NOMO-1 treated with DMSO at 0.1 percent for 48 hours (cell line): ENCODE results near the gene KMT2E.
A peak's percentile ranks its signal among the peaks of the same experiment; 100 is the strongest.
"Not testable (repeated sequence)": the region's sequence is repeated elsewhere in the genome, so short reads cannot be mapped to it uniquely, and the experiment has no call there.

Experiments used
- DNase-seq: peaks from one replicate; lab custom pipeline; 2025; ENCODE audit not compliant: unreplicated experiment; lab: John Stamatoyannopoulos, UW

Gene KMT2E, protein sequence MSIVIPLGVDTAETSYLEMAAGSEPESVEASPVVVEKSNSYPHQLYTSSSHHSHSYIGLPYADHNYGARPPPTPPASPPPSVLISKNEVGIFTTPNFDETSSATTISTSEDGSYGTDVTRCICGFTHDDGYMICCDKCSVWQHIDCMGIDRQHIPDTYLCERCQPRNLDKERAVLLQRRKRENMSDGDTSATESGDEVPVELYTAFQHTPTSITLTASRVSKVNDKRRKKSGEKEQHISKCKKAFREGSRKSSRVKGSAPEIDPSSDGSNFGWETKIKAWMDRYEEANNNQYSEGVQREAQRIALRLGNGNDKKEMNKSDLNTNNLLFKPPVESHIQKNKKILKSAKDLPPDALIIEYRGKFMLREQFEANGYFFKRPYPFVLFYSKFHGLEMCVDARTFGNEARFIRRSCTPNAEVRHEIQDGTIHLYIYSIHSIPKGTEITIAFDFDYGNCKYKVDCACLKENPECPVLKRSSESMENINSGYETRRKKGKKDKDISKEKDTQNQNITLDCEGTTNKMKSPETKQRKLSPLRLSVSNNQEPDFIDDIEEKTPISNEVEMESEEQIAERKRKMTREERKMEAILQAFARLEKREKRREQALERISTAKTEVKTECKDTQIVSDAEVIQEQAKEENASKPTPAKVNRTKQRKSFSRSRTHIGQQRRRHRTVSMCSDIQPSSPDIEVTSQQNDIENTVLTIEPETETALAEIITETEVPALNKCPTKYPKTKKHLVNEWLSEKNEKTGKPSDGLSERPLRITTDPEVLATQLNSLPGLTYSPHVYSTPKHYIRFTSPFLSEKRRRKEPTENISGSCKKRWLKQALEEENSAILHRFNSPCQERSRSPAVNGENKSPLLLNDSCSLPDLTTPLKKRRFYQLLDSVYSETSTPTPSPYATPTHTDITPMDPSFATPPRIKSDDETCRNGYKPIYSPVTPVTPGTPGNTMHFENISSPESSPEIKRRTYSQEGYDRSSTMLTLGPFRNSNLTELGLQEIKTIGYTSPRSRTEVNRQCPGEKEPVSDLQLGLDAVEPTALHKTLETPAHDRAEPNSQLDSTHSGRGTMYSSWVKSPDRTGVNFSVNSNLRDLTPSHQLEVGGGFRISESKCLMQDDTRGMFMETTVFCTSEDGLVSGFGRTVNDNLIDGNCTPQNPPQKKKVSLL (N-terminal part only)

DNA sequence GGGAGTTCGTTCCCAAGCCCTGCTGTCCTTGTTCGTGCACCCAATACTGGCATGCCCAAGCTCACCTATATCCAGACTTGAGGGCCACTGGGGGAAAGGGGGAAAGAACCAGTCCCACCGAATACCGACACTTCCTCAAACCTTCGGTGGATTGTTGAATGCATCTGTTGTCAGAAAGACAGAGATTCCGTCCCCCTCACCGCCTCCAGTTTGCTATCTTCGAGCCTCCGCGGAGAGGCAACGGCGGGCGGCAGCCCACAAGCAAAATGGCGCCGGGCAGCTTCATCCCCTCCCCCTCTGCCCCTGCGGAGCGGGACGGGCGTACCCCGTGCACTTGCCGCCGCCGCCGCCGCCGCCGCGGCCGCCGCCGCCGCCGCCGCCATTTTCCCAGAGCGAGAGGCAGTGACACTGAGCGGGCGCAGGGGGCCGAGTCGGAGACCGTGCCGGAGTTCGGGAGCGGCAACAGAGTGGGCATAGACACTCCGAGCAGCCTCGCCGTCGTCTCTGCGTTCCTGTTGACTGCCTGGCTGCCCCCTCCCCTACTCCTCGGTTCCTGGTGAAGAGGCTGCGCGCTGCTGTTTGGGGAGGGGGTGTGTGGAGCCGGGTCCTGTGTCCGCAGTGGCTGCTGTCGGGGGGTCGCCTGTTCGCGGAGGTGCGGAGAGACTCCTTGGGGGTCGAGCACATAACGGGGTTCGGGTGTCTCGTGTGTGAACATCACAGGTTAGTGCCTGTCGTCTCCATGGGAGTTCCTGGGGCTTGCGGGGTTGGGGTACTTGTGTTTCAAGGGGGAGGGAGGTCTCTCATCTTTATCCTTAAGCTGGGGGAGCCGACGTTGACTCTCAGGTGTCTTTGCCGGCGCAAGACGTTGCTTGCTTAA lies at the start of gene KMT2E:
KMT2E (plus strand) TSS at position 390 of the 877 bp plus-strand sequence. CDS start 26,748 bp downstream, outside the sequence.
- peak; percentile 60 for DNase-seq

DNA sequence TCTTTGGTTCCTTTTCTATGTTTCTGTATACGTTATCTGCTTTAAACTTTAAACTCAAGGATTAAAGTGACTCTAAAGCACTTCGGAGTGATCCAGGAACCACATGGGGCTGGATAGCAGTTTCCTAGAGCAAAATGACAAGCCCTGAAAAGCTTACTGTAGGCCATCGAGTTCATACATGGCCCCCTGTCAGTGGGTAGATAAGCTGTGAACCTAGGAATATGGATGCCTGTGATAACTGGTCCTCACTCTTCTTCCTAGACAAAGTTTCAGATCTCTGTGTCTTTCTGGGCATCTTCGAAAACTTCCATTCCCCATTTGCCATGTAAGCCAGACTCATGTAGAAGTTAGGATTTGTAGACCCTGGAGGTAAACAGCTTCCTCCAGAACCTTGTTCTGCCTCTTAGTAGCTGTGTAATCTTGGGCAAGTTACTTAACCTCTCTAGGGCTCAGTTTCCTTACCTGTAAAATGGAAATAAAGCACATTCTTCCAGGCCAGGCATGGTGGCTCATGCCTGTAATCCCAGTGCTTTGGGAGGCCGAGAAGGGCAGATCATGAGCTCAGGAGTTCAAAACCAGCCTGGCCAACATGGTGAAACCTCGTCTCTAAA lies 49.3 kb upstream of the KMT2E start:
- DNase-seq: no peak

DNA sequence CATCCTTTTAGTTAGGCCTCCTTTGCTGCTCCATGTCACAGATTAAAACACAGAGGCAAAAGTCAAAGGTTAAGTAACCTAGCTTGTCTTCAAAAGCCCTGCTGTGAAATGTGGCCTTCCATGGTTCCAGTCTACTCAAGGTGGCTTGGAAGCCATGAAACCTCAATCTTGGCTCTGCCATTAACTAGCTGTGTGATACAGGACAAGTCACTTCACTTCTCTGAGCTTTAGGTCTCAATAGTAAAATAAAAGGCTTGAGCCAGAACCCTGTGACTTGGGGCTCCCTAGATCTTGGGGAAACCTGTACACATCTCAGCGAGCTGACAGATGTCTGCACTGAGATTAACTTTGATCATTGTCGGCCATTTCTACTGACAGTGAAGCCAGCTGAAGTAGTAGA lies 48.0 kb upstream of the KMT2E start:
- DNase-seq: no peak

DNA sequence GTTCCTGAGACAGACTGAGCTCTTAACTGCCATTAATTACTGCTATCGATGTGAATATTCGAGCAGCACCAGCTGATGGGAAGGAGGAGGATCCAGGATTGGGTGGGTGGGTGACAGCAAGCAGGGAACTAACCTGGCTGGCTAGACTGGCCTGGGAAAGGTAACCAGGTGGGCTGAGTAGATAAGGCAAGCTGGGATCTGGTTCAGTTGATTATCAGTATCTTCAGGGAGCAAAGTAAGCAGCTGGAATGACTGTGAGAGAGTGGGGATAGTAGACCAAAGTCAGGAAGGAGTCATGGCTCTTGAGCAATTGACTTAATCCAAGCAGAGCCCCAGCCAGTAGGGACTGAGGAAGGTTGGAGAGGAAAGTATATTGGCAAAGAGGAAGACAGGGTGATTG lies 46.9 kb upstream of the KMT2E start:
- DNase-seq: no peak

DNA sequence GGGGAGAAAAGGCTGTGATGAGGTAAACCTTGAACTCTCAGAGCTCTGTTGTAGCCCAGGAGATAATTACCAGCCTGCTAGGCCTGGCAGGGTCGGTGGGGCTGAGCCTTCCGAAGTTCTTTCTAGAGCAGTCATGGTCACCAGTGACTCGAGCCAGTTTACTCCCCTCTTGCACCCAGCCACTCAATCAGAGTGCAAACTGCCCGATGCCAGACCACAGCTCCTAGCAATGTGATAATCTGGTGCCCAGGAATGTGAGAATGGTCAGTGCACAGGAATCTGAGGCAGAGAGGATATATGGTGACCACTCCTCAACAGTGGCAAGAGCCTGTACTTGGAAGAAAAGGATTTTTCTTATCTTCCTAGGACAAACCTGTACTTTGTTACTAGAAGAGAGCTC lies 46.4 kb upstream of the KMT2E start:
- no peak for DNase-seq

DNA sequence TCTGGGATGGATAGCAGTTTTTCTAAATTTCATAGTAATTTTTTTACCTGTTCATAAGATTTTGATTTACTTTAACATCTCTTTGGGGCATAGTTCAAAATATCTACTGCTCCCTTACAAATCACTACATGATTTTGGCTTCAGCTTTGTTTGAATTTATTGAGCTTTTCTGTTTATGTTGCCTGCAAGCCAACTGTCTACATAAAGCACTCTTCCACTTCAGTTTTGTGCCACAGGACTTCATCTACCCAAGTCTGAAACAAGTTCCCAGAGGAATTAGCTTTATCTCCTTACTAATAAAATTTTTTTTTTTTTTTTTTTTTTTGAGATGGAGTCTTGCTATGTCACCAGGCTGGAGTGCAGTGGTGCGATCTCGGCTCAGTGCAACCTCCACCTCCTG lies 45.4 kb upstream of the KMT2E start:
- DNase-seq: no peak

DNA sequence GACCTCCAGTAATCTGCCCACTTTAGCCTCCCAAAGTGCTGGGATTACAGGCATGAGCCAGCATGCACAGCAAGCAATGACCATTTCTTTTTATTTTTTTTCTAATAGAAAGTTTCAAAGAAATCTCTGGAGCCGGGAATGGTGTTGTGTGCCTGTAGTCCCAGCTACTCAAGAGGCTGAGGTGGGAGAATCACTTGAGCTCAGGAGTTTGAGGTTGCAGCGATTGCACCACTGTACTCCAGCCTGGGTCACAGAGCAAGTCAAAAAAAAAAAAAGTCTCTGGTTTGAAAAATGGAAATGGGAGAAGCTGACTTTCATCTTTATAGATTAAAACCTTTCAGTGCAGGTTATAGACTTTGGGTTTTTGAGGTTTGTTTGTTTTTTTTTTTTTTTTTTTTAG lies 44.8 kb upstream of the KMT2E start:
- DNase-seq: no peak

DNA sequence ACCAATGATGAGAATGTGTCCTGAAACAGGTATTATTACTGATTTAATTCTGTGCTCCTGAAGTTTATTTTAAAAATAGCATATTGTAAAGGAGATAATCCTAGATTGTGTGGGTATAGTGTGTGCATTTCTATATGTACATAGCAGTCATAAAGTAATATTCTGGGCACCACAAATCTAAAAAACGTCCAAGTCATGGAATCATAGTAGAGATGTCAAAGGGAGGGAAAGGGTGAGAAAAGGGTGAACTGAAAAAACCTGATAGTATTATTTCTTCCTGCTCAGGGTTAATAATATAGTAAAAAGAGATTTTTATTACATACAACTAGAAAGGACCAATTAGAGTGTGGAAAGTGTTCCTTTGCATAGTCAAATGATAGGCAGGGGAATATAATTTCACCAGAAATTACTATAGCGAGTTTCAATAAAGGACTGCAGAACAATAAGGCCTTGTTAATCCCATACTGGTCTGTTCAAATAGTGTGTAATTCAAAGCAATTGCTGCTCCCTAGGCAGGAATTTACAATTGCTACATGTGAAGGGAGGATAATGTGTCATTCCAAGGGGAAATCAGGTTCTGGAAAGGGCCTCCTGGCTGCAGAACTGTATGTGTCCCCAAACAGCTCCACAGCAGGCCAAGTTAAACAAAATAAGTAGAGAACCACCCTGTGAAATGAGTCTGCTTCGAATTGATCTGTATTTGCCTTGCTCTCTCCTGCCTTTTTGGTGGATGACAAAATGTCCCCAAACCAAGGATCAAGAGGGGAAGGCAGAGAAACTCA lies 42.5 kb upstream of the KMT2E start:
- no peak for DNase-seq

DNA sequence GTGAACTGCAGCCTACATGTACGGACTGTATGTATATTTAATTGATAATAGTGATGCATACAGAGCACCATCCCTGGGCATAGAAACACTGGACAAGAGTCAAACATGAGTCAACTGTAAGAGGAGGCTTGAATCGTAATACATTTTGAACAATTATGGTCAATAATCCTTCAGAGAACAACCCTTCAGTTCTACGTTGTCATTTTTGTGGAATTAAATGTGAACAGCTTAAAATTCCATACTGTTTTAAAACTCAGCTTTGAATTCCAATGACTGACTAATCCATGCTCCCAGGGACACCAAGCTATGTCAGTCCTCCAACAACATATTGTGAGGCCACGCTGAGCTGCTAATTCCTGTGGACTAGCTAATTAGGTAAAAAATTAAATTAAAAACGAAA lies 41.5 kb upstream of the KMT2E start:
- DNase-seq: no peak

DNA sequence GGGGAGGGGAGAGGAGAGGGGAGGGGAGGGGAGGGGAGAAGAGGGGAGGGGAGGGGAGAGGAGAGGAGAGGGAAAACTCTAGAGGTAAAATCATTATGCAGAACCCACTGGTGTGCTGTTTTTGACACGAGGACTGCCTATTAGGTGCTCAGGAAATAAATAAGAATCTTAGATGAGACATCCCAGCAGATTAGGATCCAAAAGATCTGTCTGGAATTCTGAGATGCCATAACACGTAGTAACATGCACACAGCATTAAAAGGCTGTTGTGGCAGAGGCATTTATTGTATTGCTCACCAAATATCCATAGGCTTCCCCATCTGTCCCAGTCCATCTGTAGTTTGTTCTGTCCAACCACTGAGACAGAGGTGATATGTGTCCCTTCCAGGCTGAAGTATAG lies 40.8 kb upstream of the KMT2E start:
- no peak for DNase-seq

DNA sequence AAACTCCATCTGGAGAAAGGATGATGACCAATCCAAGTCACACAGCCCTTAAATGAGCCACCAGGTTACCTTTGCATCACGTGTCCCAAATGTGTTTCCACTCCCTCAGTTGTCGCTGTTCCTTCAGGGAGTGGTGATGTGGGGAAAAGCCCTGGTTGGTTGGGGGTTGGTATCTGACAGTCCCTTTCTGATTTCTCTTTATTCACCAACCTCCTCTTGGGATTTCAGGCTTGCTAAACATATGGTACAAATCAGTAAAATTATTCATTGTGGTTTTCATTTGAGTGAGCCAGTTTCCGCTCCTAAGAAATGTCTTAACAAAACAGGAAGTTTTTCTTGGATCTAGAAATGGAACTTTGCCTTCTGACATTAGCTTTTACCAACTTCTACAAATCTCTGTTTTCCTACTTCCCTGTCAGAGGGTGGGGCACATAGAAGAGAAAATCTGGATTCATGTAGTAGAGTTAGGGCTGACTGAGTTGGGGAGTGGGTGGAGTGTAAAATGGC lies 40.0 kb upstream of the KMT2E start:
- DNase-seq: no peak

DNA sequence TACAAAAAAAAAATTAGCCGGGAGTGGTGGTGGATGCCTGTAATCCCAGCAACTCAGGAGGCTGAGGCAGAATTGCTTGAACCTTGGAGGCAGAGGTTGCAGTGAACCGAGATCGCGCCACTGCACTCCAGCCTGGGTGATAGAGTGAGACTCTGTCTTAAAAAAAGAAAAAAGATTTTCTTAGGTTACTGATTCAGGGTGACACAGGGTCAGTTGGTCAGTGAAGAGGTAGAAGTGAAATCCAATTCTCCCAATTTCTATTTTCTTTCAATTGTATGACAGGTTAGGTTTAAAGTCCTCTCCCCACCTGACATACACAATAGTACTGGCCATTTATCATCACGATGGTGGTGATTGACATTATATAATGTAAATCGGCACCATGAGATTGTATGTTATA lies 38.5 kb upstream of the KMT2E start:
- DNase-seq: not testable (repeated sequence)

DNA sequence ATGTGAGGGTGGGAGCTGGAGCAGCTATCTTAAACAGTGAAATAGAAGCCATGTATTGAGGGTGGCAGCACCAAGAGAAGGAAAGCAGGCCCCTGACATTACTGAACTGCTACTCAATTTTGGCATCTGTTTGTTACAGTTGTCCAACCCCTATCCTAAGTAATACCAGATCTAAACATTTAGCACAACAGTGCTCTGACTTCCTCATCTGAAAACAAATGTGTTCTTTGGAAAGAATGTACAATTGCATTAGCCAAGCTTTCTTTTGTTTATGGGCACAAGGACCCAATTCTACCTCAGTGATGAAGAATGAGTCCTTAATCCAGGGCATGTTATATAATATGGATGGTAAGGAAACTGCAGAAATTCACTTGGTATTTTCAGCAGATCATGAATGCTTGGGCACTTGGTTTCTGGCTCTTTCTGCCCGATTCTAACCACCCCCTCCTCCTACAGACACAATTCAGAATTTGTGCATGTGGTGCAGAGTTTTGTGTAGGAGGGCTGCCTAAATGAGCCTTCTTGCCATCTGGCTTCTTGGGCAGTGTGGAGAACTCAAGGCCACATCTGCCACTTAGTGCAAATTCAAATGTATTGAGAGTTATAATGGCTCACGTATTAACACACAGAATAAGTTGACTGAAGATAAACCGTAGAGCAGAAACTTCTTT lies 36.9 kb upstream of the KMT2E start:
- no peak for DNase-seq

DNA sequence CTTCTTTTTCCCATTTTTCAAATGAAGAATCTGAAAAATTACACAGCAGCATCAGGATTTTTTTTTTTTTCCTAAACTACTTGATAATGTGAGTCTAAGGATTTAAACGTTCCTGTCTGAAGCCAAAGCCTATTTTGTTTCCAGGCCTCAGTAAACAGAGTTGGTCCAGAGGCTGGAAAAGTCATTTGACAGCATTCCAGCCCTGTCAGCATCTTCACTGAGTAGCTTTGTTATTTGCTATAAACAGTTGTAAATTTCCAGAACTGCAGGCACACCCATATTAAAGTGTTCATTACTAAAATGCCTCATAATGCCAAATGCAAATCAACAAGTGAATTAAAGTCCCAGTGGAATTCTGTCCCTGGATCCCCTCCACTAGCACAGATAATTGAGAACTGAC lies 35.5 kb upstream of the KMT2E start:
- no peak for DNase-seq

DNA sequence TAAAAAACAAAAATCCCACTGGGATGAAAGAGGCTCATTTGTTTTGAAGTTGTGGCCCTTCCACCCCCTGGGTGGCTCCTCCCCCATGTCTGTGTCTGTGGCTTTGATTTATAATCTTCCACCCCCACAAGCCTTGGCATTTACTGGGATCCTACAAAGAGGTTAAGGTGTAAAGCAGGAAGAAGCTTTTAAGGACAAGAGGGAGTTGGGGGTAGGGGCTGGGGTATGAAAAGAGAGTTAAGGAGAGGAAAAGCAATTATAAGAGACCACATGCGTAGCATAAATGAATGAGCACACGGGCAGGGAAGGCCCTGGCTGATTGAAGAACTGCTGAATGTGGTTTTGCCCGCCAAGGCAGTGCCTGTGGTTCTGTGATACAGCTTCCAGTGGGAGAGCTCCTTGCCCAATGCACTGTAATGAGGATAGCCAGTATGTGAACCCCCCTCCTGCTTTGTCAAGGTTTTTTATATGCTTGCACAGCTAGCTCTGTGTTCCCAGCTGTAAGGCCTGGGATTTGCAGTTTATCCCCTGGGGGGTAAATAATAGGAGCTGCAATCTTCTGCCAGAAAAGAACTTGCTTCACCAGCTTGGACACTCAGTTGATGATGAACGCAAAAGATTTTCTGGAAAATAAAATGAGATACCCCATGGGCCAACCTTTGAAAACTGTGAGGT lies 34.7 kb upstream of the KMT2E start:
- no peak for DNase-seq

DNA sequence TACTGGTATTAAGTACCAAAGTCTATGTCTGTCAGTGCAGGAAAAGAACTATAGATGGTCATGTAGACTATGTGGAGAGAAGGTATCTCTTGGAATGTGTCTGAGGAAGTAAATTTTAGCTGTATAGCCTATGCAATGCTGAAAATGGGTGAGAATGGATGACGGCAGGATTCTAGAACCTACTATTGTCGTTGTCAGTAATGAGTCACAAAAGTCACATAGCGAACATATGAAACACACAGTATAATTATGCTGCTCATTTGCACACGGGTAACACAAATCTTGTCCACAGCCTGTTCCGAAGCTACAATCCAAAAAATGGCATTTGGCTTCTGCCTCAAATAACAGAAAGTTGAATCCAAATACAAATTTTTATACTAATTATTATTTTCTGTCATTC lies 33.6 kb upstream of the KMT2E start:
- DNase-seq: no peak

DNA sequence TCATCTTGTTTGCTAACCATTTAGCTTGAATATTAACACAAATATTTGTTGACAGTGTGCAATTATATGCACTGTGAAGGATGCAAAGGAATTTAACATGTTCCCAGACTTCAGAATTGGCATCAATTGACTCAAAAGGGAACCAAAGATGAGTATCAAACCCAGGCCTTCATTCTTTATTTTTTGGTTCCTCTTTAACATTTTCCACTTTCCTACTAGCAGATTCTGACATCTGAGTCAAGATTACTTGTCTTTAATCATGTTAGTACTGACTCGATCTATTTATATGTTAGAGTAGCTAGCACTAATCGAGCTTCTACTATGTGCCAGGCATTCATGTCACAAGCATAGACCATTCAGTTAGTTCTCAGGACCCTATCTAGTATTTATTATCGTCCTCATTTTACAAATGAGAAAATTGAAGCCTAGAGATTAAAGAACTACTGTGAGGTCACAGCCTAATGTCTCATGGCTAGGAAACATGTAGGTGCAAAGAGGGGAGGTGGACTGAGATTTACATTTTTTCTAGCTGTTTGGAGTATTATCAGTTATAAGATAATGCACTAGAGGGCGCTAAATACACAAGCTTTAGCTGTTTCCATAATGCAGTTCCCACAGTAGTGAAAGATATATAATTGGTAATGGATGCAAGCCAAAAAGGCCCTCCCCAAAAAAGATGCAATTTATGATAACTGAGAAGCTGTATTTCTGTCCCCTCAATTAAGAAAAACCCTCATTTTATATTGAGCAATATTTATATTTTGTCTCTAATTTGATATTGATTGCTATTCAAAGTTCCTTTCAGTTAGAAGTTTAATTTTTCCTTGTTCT lies 32.9 kb upstream of the KMT2E start:
- peak; percentile 43 for DNase-seq
